Measurements from ENCODE around the gene CCDC83.
"Not testable (repeated sequence)": the region's sequence is repeated elsewhere in the genome, so short reads cannot be mapped to it uniquely, and the experiment has no call there.

The CCDC83 gene

DNA sequence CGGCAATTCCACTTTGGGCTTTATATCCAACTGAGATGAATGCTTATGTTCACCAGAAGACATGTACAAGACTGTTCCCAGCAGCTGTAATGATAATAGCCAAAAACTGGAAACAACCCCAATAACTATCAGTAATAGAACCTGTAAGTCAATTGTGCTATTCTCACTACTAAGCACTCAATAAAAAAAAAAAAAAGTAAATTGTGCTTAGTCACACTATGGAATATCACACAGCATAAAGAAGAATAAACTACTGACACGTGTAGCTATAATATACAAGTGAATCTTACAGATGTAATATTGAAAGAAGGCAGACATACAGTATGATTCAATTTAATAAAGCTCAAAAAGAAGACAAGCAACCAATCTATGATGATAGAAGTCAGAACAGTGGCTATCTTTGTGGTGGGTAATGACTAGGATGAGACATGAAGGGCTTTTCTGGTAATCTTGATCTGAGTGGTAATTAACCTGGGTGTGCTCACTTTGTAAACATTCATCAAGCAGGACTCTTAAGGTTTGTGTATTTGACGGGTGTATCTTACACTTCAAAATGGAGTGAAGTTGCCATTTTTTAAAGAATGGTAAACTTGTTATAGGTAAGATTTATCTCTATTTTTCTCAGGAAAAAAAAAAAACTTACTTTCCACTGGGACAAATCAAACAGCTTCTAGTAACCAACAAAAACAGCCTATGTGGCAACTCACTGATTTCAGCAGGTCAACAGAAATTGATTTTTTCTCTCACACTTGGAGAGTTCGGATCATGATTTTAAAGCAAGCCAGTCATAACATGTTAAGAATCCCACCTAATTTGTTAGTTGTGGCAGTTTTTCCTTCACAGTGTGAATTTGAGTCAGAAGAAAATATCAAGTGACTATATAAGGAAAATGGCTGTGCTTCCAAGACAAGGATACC, 84.2 kb downstream of the CCDC83 start:
- peak; percentile 29 for DNase-seq (ENCODE audit: low spot score)

- peak; percentile 66 for DNase-seq (ENCODE audit: low spot score)
Measured at GRCh38 chr11:85941380-85941973, 86.3 kb downstream of the CCDC83 start.

DNA sequence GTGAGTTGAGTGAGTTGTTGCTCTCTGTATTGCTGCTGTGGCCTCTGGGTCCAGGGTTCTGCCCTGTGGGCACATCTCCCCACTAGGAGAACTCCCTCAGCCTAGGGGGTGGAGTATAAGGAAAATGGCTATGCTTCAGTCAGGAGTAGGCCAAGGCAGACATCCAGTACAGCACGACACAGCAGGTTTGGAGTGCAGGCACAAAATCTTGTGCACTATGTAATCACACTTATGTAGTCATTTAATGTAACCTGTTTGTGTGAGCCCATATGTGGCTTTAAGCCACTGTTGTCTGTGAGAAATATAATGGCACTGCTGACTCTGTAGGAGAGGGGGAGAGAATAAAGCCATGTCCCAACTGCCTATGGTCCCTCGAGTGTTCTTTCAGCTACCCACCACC, 90.1 kb downstream of the CCDC83 start:
- no peak for DNase-seq (ENCODE audit: low spot score)

GRCh38 chr11:85945788-85946187, 90.6 kb downstream of the CCDC83 start:
- DNase-seq (ENCODE audit: low spot score), result peak; percentile 42

GRCh38 chr11:85946221-85946620, 91.0 kb downstream of the CCDC83 start:
- peak; percentile 81 for DNase-seq (ENCODE audit: low spot score)

DNA sequence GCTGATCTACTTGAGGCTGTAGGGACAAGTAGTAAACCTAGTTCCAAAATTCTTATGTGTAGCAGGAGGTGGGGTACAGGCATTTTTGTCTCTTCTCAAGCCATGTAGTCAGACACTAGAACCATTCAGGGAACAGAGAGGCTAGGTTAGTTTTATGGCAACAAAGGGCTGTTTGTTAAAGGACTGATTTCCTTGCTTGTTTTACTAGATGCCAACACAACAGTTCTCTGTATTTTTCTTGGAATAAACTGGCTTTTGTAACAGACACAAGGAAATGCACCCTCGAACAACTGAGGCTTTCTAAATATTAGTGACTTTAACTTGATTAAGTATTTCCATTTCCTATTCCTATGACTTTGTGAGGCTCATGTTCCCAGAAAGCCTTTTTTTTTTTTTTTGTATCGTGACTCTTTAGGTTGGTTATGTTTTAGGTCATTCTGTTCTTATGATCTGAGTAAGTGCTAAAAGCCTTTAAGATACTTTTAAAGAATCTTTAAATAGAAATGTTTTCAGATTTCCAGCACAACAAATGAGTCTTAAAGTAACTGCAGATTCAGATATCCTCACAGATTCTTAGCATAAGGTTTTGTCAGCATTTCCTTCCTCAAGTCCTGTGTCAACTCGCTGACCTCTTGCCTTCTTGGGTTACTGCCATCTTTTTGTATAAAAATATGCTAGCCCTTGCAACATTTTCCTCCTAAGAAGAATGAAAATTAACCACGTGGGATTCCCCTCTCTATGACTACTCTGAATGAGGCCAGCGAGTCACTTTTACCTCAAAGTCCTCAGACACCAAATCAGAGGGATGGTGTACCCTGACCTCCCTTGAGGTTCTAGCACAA, 92.5 kb downstream of the CCDC83 start:
- peak; percentile 89 for DNase-seq (ENCODE audit: low spot score)

DNA sequence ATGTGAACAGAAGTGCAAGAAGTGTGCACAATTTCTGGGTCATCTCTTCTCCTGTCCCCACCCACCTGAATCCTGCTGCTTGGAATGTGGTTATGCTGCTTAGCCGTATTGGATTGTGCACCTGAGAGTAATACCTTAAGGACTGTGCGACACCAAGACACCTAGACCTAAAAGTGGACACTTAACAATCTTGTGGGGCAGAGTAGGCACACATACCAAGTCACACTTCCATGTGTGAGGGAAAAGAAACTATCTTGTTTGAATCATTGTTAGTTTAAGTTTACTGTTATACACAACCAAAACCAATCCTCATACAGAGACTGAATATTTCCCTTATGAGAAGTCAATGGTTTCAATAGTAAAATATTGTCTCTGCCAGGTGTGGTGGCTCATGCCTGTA, 93.7 kb downstream of the CCDC83 start:
- no peak for DNase-seq (ENCODE audit: low spot score)

DNA sequence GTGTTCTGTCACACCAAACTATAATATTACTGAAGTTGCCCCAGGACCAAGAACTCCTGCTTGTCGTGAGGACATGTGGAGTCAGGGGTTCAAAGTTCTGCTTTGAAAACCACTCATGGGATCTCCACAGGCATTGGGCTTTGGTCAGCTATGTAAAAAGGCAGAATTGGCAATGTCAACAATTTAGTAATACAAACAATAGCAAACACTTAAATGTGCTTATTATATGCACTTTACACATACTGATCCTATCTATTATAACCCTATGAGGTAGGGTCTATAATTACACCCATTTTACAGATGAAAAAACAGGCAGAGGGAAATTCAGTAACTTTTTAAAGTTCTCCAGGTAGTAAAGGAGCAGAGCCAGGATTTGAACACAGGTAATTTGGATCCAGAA, 94.6 kb downstream of the CCDC83 start:
- DNase-seq (ENCODE audit: low spot score), result no peak

DNA sequence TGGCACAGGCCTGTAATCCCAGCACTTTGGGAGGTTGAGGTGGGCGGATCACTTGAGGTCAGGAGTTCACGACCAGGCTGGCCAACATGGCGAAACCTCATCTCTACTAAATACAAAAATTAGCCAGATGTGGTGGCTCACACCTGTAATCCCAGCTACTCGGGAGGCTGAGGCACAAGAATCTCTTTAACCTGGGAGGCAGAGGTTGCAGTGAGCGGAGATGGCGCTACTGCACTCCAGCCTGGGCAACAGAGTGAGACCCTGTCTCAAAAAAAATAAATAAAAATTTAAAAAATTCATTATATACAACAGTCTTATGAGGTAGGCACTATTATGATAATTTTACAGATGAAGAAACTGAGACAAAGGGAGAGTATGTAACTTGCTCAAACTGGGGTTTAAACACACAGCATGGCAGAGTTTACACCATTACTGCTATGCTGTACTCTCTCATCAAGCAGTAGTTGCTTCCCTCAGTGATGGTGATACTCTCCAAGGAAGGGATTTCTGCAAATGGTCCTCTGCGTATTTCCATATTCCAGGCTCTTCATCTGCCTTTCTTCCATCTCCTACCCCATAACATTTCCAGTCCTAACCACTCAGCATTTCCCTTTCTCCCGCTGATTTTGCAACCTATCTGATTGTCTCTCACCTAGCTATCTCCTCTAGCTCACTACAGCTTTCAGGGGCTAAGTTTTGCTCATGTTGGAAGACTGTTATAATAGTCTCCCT, 95.3 kb downstream of the CCDC83 start:
- no peak for DNase-seq (ENCODE audit: low spot score)

DNA sequence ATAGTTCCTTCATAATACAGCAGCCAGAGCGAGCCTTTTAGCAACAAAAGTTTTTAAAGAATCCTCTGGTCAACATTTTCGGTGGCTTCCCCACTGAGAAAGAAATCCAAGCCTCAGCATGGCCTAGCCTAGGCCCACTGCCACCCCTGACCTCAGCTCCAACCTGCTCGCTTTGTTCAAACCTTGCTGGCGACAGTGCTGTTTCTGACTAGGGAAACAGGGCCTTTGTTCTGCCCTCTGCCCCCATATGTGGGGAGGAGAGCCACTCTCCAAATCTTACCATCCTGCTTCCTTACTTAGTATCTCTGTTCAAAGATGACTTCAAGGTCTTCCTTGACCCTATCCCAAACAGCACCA, 95.8 kb downstream of the CCDC83 start:
- DNase-seq (ENCODE audit: low spot score), result no peak

DNA sequence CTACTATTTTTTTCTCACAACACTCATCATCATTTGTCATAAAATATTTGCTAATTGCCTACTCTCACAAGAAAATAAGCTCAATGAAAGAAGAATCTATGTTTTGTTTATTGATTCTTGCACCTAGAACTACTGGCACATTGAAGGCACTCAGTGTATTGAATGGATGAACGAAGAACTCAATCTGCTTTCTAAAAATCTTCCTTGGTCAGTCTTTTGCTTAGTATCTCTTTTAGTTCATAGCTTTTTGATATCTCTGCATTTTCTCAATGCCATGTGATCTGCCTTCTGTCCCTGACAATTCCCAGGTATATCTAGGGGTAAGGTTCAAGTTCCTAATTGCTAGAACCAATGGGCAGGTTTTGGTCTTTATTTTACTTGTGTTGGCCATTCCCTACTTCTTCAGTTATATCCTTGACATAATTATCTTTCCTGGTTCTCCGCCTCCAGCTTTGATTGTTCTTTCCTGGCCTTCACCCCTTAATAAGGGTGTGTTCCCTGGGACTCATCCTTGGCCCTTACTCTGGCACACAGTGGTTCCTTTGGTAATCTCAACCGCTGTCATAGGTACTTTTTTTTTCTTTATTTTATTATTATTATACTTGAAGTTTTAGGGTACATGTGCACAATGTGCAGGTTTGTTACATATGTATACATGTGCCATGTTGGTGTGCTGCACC, 96.4 kb downstream of the CCDC83 start:
- DNase-seq (ENCODE audit: low spot score), result no peak

DNA sequence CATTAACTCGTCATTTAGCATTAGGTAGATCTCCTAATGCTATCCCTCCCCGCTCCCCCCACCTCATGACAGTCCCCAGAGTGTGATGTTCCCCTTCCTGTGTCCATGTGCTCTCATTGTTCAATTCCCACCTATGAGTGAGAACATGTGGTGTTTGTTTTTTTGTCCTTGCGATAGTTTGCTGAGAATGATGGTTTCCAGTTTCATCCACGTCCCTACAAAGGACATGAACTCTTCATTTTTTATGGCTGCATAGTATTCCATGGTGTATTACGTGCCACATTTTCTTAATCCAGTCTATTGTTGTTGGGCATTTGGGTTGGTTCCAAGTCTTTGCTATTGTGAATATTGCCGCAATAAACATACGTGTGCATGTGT, 96.9 kb downstream of the CCDC83 start:
- not testable (repeated sequence) for DNase-seq (ENCODE audit: low spot score)

DNA sequence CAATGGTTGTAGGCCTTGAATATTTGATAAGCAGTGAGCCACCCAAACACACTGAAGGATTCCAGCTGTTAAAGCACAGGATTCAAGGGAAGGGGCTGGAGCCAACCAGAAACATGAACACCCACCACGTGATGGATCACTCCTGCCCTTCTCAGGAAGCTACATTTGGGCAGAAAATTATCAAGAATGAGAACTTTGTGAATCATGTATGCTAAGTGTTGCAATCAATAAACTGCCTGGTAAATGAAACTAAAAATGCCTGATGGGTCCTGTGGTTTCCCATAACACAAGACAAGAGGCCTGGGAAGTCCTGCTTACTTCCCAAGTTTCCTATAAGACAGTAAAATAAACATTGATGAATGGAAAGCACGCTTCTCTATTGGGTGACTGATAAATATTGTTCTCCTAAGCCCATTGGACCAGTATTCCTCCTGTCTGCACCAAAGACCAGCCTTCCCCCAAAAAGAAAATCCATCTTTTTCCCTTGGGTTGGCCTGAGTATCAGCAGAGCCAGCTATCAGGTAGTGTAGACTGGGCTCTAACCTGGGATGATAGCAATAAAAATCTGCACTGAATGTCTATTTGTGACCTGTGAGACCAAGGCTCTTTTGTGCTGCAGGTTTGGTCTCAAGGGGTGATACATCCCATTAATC, 98.4 kb downstream of the CCDC83 start:
- no peak for DNase-seq (ENCODE audit: low spot score)

DNA sequence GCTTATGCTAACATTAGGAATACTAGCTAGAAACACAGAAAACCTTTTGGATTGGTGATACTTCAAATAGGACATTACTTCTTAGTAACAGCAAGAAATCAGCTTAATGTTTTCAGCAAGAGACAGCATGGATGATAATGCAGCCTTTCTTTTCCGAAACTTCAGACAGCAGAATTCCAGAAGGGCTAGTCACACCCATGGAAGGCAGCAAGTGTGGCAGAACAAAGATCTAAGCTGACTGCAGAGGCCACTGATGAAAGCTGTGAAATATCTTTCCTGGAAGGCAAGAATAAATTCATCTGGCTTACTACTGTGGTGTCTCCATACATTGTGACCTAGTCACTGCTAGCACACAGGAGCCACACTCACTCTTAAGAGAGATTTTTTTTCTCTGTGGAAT, 100.3 kb downstream of the CCDC83 start:
- DNase-seq (ENCODE audit: low spot score), result peak; percentile 68

- DNase-seq (ENCODE audit: low spot score), result no peak
Measured at GRCh38 chr11:85960678-85961077, 105.5 kb downstream of the CCDC83 start.

DNA sequence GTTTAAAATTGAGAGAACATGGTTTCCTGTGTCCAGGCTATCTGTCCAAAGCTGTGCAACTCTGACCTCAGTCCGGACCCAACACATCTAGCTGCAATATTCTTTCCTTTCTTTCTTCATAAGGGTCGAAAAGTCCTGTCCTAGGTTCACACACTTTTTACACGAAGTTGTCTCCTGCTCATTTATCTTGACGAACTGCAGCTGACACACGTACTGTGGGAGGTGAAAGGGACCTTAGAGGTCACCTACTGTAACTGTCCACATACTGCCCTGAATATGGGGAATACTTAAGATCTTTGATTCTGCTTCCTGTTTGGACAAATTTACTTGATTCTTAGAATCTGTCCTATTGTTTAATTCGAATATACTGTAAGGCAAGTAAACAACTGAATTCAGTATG, 105.9 kb downstream of the CCDC83 start:
- no peak for DNase-seq (ENCODE audit: low spot score)

- DNase-seq (ENCODE audit: low spot score), result no peak
Measured at GRCh38 chr11:85961930-85962363, 106.8 kb downstream of the CCDC83 start.

GRCh38 chr11:85965202-85965601, 110.0 kb downstream of the CCDC83 start:
- no peak for DNase-seq (ENCODE audit: low spot score)

DNA sequence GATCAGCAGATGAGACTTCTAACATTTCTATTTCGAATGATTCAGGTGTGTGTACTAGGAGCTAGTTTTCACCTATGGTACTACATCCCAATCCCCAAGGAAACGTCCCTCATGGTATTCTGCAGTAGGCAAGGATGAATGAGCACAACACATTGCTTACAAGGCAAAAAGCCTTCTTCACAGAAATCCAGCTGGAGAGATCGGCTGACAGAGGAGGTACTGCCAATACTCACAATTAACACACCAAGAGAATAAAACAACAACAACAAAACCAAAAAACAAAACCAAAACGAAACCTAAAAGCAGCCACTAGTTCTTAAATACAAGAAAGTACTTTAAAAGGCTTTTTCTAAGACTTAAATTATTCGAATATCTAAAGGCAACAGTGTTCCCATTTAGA, 112.3 kb downstream of the CCDC83 start:
- DNase-seq (ENCODE audit: low spot score), result no peak

All from COLO829 (cell line).